ENCODE results near the gene ATP10B.

The ATP10B gene

GRCh38 chr5:160789219-160789859 lies 62.7 kb downstream of the ATP10B start:
- Histone ChIP-seq H3K79me2 (ENCODE audit: control insufficient read depth, insufficient read depth, low read length, unreplicated experiment) (no peaks in the 10 kb centered on the region), H3K27me3 (ENCODE audit: insufficient read depth, low read length) (no peaks in the 10 kb centered on the region), H2AFZ (ENCODE audit: low read length, unreplicated experiment) (no peak overlapping the region)

GRCh38 chr5:160788102-160788660 lies 63.8 kb downstream of the ATP10B start:
- no peak overlapping the region for H3K27ac ChIP-seq (ENCODE audit: low read depth, low read length)
- H3K4me1 ChIP-seq (ENCODE audit: control insufficient read depth, insufficient read depth, low read length, unreplicated experiment), result no peaks in the 10 kb centered on the region
- H2AFZ ChIP-seq (ENCODE audit: low read length, unreplicated experiment), result no peak overlapping the region
- H3K4me3 ChIP-seq (ENCODE audit: low read depth, low read length), result no peak overlapping the region
- no peaks in the 10 kb centered on the region for H3K79me2 ChIP-seq (ENCODE audit: control insufficient read depth, insufficient read depth, low read length, unreplicated experiment)
- no peaks in the 10 kb centered on the region for H3K27me3 ChIP-seq (ENCODE audit: insufficient read depth, low read length)
- no peaks in the 10 kb centered on the region for H3K36me3 ChIP-seq (ENCODE audit: insufficient read depth, low read length)

More at GRCh38 chr5:160789219-160789859, 62.7 kb downstream of the ATP10B start:
- no peak overlapping the region for H3K27ac ChIP-seq (ENCODE audit: low read depth, low read length)
- H3K36me3 ChIP-seq (ENCODE audit: insufficient read depth, low read length), result no peaks in the 10 kb centered on the region
- H3K4me3 ChIP-seq (ENCODE audit: low read depth, low read length), result no peak overlapping the region
- H3K4me1 ChIP-seq (ENCODE audit: control insufficient read depth, insufficient read depth, low read length, unreplicated experiment), result no peaks in the 10 kb centered on the region

- Histone ChIP-seq H2AFZ (ENCODE audit: low read length, unreplicated experiment) (no peak overlapping the region), H3K36me3 (ENCODE audit: insufficient read depth, low read length) (no peaks in the 10 kb centered on the region), H3K27ac (ENCODE audit: low read depth, low read length) (no peak overlapping the region), H3K4me1 (ENCODE audit: control insufficient read depth, insufficient read depth, low read length, unreplicated experiment) (no peaks in the 10 kb centered on the region), H3K4me3 (ENCODE audit: low read depth, low read length) (no peak overlapping the region), H3K27me3 (ENCODE audit: insufficient read depth, low read length) (no peaks in the 10 kb centered on the region), H3K79me2 (ENCODE audit: control insufficient read depth, insufficient read depth, low read length, unreplicated experiment) (no peaks in the 10 kb centered on the region)
Measured at GRCh38 chr5:160787240-160787639, 64.8 kb downstream of the ATP10B start.

DNA sequence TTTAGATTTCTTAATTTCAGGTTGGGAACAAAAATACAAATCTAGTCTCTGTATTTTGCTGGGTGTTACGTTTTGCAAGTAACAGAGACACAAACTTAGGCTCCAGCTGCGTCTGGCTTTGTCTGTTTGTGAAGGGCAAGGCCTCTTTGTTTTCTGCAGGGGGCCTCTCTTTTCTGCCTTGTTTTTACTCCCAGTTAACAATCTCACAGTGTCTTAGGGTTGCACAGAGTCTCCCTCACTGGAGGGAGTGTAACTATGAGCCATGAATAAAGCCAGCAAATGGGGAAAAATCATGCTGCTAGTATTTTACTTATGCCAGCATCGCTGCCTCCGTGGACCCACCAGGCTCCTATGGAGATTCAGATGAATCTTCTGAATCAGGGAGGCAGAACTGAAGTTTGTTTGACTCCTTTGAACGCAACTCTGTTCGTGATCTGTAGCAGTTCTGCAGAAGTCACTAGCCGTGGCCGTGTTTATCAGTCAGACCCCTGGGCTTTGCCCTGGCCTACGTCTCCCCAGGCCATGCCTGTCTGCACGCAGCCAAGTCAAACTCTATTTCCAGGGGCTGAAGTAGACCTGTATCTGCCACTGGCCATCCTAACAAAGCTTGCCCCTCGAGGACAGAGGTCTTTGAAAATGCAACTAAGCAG lies 77.2 kb downstream of the ATP10B start:
- no peak overlapping the region for H3K27ac ChIP-seq (ENCODE audit: low read depth, low read length)
- no peaks in the 10 kb centered on the region for H3K79me2 ChIP-seq (ENCODE audit: control insufficient read depth, insufficient read depth, low read length, unreplicated experiment)
- no peaks in the 10 kb centered on the region for H3K36me3 ChIP-seq (ENCODE audit: insufficient read depth, low read length)
- H3K4me1 ChIP-seq (ENCODE audit: control insufficient read depth, insufficient read depth, low read length, unreplicated experiment), result no peaks in the 10 kb centered on the region
- no peak overlapping the region for H3K4me3 ChIP-seq (ENCODE audit: low read depth, low read length)
- H3K27me3 ChIP-seq (ENCODE audit: insufficient read depth, low read length), result no peaks in the 10 kb centered on the region
- H2AFZ ChIP-seq (ENCODE audit: low read length, unreplicated experiment), result no peak overlapping the region

DNA sequence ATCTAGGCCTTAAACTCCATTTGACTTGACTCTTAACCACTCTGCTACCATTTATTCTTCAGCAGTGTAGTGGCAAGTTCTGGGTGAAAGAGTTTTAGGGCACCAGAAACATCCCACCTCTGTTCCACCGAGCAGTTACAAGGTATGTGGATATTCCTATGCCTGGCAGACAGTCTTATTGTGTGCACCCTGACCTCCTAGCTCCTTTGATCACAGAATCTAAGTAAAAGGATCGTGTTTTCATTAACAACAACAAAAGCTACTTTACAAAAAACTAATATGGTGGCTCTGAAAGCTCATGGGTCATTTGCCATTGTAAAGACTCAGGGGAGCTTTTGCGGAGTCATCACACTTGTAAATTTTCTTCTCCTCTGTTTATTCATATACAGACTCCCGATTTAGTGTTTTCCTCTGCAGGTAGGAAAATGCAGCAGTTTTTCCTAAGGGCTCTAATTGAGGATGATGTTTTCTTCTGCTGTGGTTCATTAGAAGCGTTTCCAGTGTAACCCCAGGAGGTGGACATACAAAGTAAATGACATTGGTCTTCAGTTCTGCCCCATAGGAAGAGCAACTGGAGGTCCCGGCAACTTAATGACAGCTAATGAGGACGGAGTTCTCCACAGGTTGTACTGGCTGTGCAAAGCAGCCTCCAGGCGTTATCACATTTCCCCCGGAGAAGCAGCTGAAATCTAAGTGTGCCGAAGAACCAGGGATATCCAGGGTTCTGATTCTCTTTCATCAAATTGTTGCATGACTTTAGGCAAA lies 78.2 kb downstream of the ATP10B start:
- Histone ChIP-seq H3K27me3 (ENCODE audit: insufficient read depth, low read length) (no peaks in the 10 kb centered on the region), H2AFZ (ENCODE audit: low read length, unreplicated experiment) (no peak overlapping the region), H3K4me3 (ENCODE audit: low read depth, low read length) (no peak overlapping the region), H3K27ac (ENCODE audit: low read depth, low read length) (no peak overlapping the region), H3K36me3 (ENCODE audit: insufficient read depth, low read length) (no peaks in the 10 kb centered on the region), H3K4me1 (ENCODE audit: control insufficient read depth, insufficient read depth, low read length, unreplicated experiment) (no peaks in the 10 kb centered on the region), H3K79me2 (ENCODE audit: control insufficient read depth, insufficient read depth, low read length, unreplicated experiment) (no peaks in the 10 kb centered on the region)

DNA sequence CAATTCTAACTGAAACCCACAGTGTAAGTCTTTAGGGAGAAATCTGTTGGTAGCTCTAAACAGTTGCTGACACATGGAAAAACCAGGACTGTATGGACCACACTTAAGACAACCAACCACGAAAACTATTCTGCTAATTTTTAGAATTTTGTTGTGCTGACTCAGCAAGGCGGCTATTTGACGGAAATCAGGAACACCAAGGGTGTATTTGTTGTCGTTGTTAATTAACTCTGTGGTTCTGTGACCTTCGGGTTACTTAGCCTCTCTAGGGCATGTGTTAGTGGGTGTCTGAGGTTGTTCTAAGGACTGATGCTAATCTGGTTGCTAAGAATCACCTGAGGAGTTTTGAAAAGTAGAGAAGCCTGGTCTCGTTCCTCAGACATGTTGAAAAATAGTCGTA lies 79.2 kb downstream of the ATP10B start:
- H3K27ac ChIP-seq (ENCODE audit: low read depth, low read length), result no peak overlapping the region
- no peaks in the 10 kb centered on the region for H3K79me2 ChIP-seq (ENCODE audit: control insufficient read depth, insufficient read depth, low read length, unreplicated experiment)
- no peak overlapping the region for H2AFZ ChIP-seq (ENCODE audit: low read length, unreplicated experiment)

GRCh38 chr5:160770718-160771117 lies 81.3 kb downstream of the ATP10B start:
- no peak overlapping the region for H3K4me3 ChIP-seq (ENCODE audit: low read depth, low read length)
- no peak overlapping the region for H2AFZ ChIP-seq (ENCODE audit: low read length, unreplicated experiment)
- no peaks in the 10 kb centered on the region for H3K27me3 ChIP-seq (ENCODE audit: insufficient read depth, low read length)
- H3K4me1 ChIP-seq (ENCODE audit: control insufficient read depth, insufficient read depth, low read length, unreplicated experiment), result no peaks in the 10 kb centered on the region
- H3K79me2 ChIP-seq (ENCODE audit: control insufficient read depth, insufficient read depth, low read length, unreplicated experiment), result no peaks in the 10 kb centered on the region
- H3K27ac ChIP-seq (ENCODE audit: low read depth, low read length), result no peak overlapping the region
- no peaks in the 10 kb centered on the region for H3K36me3 ChIP-seq (ENCODE audit: insufficient read depth, low read length)

More for the DNA sequence above, 79.2 kb downstream of the ATP10B start:
- Histone ChIP-seq H3K36me3 (ENCODE audit: insufficient read depth, low read length) (no peaks in the 10 kb centered on the region), H3K4me3 (ENCODE audit: low read depth, low read length) (no peak overlapping the region), H3K4me1 (ENCODE audit: control insufficient read depth, insufficient read depth, low read length, unreplicated experiment) (no peaks in the 10 kb centered on the region), H3K27me3 (ENCODE audit: insufficient read depth, low read length) (no peaks in the 10 kb centered on the region)

DNA sequence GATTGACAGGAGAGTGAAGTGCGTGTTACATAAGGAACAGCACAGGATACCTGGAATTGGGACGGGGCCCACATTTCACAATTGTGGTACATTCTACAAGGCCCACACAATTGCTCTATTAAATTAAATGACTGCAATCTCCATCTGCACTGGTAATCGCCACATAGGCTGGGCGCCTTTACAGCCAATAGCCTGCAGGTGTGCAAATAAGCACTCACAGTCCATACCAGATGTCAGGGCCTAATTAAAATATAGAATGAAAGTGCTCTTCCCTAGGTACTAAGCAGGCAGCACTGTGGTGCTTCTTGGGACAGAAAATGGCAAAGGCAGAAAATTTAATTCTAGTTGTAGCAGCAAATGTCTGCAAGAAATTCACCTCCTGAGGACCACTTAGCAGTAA lies 82.7 kb downstream of the ATP10B start:
- Histone ChIP-seq H3K27ac (ENCODE audit: low read depth, low read length) (no peak overlapping the region), H3K4me1 (ENCODE audit: control insufficient read depth, insufficient read depth, low read length, unreplicated experiment) (no peaks in the 10 kb centered on the region), H3K36me3 (ENCODE audit: insufficient read depth, low read length) (no peaks in the 10 kb centered on the region), H3K27me3 (ENCODE audit: insufficient read depth, low read length) (no peaks in the 10 kb centered on the region), H3K4me3 (ENCODE audit: low read depth, low read length) (no peak overlapping the region), H3K79me2 (ENCODE audit: control insufficient read depth, insufficient read depth, low read length, unreplicated experiment) (no peaks in the 10 kb centered on the region), H2AFZ (ENCODE audit: low read length, unreplicated experiment) (no peak overlapping the region)

DNA sequence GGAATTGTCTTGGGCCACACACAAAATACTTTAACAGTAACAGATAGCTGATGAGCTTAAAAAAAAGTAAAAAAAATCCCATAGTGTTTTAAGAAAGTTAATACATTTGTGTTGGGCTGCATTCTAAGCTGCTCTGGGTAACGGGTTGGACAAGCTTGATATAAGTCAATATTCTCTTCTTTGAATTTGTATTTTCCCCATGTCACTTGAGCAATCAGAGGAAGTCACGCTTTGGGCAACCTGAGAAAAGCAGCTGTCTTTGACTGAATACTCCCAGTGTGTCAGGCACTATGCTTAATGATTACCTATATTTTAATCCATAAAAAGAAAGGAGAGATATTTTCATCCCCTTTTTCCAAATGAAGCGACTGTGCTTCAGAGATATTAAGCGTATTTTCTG lies 84.9 kb downstream of the ATP10B start:
- Histone ChIP-seq H2AFZ (ENCODE audit: low read length, unreplicated experiment) (no peak overlapping the region), H3K36me3 (ENCODE audit: insufficient read depth, low read length) (no peaks in the 10 kb centered on the region), H3K27me3 (ENCODE audit: insufficient read depth, low read length) (no peaks in the 10 kb centered on the region), H3K4me1 (ENCODE audit: control insufficient read depth, insufficient read depth, low read length, unreplicated experiment) (no peaks in the 10 kb centered on the region), H3K79me2 (ENCODE audit: control insufficient read depth, insufficient read depth, low read length, unreplicated experiment) (no peaks in the 10 kb centered on the region), H3K4me3 (ENCODE audit: low read depth, low read length) (no peak overlapping the region), H3K27ac (ENCODE audit: low read depth, low read length) (no peak overlapping the region)

DNA sequence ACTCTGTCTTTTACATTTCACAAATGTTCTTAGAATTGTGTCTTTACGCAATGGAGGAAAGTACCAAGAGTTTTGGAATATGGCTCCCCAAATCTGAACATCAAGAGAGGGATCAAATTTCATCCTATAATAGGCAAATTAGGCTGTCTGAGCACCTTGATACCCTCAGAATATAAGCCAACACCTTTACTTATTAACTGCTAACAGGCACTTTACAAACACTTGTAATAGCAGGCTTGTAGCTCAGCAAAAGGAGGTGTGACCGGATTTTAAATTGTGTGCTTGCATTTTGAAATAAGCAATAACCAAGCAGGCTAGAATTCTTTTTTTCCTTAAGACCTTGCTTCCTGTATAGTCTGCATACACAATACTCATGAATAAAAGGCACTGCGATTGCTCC lies 92.0 kb downstream of the ATP10B start:
- Histone ChIP-seq H3K36me3 (ENCODE audit: insufficient read depth, low read length) (no peaks in the 10 kb centered on the region), H3K27ac (ENCODE audit: low read depth, low read length) (no peak overlapping the region), H3K4me3 (ENCODE audit: low read depth, low read length) (no peak overlapping the region), H3K27me3 (ENCODE audit: insufficient read depth, low read length) (no peaks in the 10 kb centered on the region), H3K4me1 (ENCODE audit: control insufficient read depth, insufficient read depth, low read length, unreplicated experiment) (no peaks in the 10 kb centered on the region), H2AFZ (ENCODE audit: low read length, unreplicated experiment) (no peak overlapping the region), H3K79me2 (ENCODE audit: control insufficient read depth, insufficient read depth, low read length, unreplicated experiment) (no peaks in the 10 kb centered on the region)

All from ACC112 (cell line).